GM19455 (cell line): ENCODE data around the gene G3BP2.
A peak's percentile ranks its signal among the peaks of the same experiment; 100 is the strongest.
"Not testable (repeated sequence)": the region's sequence is repeated elsewhere in the genome, so short reads cannot be mapped to it uniquely, and the experiment has no call there.

Source experiments
- ATAC-seq: cut with Tn5 transposase; IDR thresholded peaks from one replicate; pipeline ENCODE4 v1.9.1; 2021; ENCODE audit not compliant: unreplicated experiment

Gene G3BP2

GRCh38 chr4:75685546-75686189, 12.5 kb upstream of the G3BP2 start:
- ATAC-seq = no peak

GRCh38 chr4:75683482-75684155, 10.4 kb upstream of the G3BP2 start:
- no peak for ATAC-seq

- ATAC-seq = no peak
These were observed 6.8 kb upstream of the G3BP2 start for GRCh38 chr4:75679876-75680575.

GRCh38 chr4:75678965-75679364, 5.8 kb upstream of the G3BP2 start:
- no peak for ATAC-seq

GRCh38 chr4:75678473-75678872, 5.3 kb upstream of the G3BP2 start:
- ATAC-seq = no peak

GRCh38 chr4:75675004-75675531, 1.9 kb upstream of the G3BP2 start:
- no peak for ATAC-seq

GRCh38 chr4:75673959-75674328, 733 bp upstream of the G3BP2 start:
- ATAC-seq = no peak

GRCh38 chr4:75672461-75673026, 667 bp downstream of the G3BP2 start:
- peak; percentile 29 for ATAC-seq

GRCh38 chr4:75671802-75672421, 1.3 kb downstream of the G3BP2 start:
- ATAC-seq = no peak

GRCh38 chr4:75668596-75668995, 4.6 kb downstream of the G3BP2 start:
- no peak for ATAC-seq

GRCh38 chr4:75667636-75668035, 5.6 kb downstream of the G3BP2 start:
- not testable (repeated sequence) for ATAC-seq

- no peak for ATAC-seq
These were observed 6.9 kb downstream of the G3BP2 start for GRCh38 chr4:75666299-75666698.

GRCh38 chr4:75664604-75665003, 8.6 kb downstream of the G3BP2 start:
- not testable (repeated sequence) for ATAC-seq

GRCh38 chr4:75662626-75663025, 10.6 kb downstream of the G3BP2 start:
- no peak for ATAC-seq

GRCh38 chr4:75660491-75660890, 12.7 kb downstream of the G3BP2 start:
- ATAC-seq = no peak

GRCh38 chr4:75659512-75660031, 13.6 kb downstream of the G3BP2 start:
- no peak for ATAC-seq

- no peak for ATAC-seq
These were observed 14.3 kb downstream of the G3BP2 start for GRCh38 chr4:75658876-75659275.

- no peak for ATAC-seq
These were observed 17.6 kb downstream of the G3BP2 start for GRCh38 chr4:75655562-75655961.

- no peak for ATAC-seq
These were observed 18.3 kb downstream of the G3BP2 start for GRCh38 chr4:75654905-75655304.

- no peak for ATAC-seq
These were observed 19.2 kb downstream of the G3BP2 start for GRCh38 chr4:75653845-75654503.
